A549 (cell line): Measurements from ENCODE around the gene RAB15.

ENCODE experiments used
- BHLHE40 ChIP-seq: IDR thresholded peaks from 2 replicates; pipeline ENCODE4 v1.6.1; 2012; ENCODE audit warnings: low read depth, low read length, inconsistent platforms
- HDAC2 ChIP-seq: fragments of 200-600 bp; sonication (generic); IDR thresholded peaks from 2 replicates; pipeline ENCODE4 v1.6.1; 2016
- POLR2A ChIP-seq: IDR thresholded peaks from 2 replicates; pipeline ENCODE4 v1.6.1; 2012; ENCODE audit warnings: mild to moderate bottlenecking, low read length
- RAD21 ChIP-seq, 2 experiments: fragments of >200 bp in 1 of 2; sonication (Bioruptor Twin) in 1 of 2; formaldehyde crosslinking in 1 of 2; IDR thresholded peaks in 1 of 2; conservative IDR thresholded peaks in 1 of 2; 2 replicates in 1 of 2; 3 replicates in 1 of 2; pipeline ENCODE4 v1.6.1; 2012 to 2018; ENCODE audit warnings: inconsistent platforms in 1 of 2
- RFX5 ChIP-seq: fragments of 450-650 bp; IDR thresholded peaks from 2 replicates; pipeline ENCODE4 v1.7.1; 2014; ENCODE audit warnings: antibody characterized with exemption, mild to moderate bottlenecking, moderate library complexity
- TF ChIP-seq, protein P1 (sequence below): IDR thresholded peaks from 2 replicates; pipeline ENCODE4 v1.6.1; 2012
- TF ChIP-seq, protein P2 (sequence below): fragments of >200 bp; sonication (Bioruptor Twin); formaldehyde crosslinking; IDR thresholded peaks from 3 replicates; pipeline ENCODE4 v1.5.1; 2016

DNA sequence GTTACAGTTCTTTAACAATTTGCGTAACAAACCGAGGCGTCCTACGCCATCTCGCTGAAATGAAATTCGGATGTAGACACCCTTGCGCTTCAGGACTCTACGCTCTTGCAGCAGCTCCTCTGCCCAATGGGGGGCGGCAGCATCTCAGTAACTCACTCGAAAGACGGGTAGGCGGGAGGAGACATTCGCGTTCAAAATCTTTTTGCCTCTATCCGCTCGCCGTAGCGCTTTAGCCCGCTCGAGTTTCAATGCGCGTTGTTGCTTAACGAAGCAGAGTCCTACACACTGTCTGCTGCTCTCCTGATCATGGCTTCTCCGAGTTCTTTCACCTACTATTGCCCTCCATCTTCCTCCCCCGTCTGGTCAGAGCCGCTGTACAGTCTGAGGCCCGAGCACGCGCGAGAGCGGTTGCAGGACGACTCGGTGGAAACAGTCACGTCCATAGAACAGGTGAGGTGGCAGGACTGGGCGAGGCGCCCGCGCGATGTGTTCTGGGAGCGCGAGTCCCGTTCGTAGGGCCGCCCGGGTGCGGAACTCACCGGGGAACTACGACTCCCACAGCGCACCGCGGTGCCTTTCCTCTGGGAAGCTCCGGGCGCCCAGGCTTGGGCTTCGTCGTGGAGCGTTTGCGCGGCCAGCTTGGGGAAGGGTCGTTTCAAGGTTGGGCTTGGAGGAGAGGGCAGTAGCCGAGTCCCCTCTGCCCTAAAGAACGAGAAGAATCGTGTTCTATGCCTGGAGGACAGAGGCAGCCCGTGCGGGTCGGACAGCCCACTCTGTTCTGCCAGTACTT lies 14.7 kb upstream of the RAB15 start, which contains the start of gene FNTB:
- TF ChIP-seq BHLHE40 (peak; percentile 1; the same call in 1 of the 2 replicates), HDAC2 (0 out of 2 replicates have a peak, but pooled peaks have one; percentile 69), RFX5 (no peak), POLR2A (peak; percentile 56), RAD21 (conservative IDR thresholded peaks at IDR 0.05 in 1 of 2, IDR thresholded peaks at IDR 0.05 in 1 of 2) (peak; percentile 83 to 90)
- TF ChIP-seq, protein P1, sequence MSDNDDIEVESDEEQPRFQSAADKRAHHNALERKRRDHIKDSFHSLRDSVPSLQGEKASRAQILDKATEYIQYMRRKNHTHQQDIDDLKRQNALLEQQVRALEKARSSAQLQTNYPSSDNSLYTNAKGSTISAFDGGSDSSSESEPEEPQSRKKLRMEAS, result peak; percentile 93
- TF ChIP-seq, protein P2, sequence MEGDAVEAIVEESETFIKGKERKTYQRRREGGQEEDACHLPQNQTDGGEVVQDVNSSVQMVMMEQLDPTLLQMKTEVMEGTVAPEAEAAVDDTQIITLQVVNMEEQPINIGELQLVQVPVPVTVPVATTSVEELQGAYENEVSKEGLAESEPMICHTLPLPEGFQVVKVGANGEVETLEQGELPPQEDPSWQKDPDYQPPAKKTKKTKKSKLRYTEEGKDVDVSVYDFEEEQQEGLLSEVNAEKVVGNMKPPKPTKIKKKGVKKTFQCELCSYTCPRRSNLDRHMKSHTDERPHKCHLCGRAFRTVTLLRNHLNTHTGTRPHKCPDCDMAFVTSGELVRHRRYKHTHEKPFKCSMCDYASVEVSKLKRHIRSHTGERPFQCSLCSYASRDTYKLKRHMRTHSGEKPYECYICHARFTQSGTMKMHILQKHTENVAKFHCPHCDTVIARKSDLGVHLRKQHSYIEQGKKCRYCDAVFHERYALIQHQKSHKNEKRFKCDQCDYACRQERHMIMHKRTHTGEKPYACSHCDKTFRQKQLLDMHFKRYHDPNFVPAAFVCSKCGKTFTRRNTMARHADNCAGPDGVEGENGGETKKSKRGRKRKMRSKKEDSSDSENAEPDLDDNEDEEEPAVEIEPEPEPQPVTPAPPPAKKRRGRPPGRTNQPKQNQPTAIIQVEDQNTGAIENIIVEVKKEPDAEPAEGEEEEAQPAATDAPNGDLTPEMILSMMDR, result peak; percentile 72
